GF-D8 (cell line): ENCODE results near the gene CEMIP2.
A peak's percentile ranks its signal among the peaks of the same experiment; 100 is the strongest.
"Not testable (repeated sequence)": the region's sequence is repeated elsewhere in the genome, so short reads cannot be mapped to it uniquely, and the experiment has no call there.

Source experiments
- DNase-seq: peaks from one replicate; lab custom pipeline; 2025; lab: John Stamatoyannopoulos, UW

Gene CEMIP2

GRCh38 chr9:71768388-71769174 is at the start of gene CEMIP2:
TSS of gene CEMIP2 (minus strand) at chr9:71768513. CDS start at chr9:71750373, 18,140 bp downstream.
- no peak for DNase-seq

GRCh38 chr9:71816916-71817451 is 48.7 kb upstream of the CEMIP2 start:
- DNase-seq = no peak

- no peak for DNase-seq
Observed at GRCh38 chr9:71814815-71815214, 46.5 kb upstream of the CEMIP2 start.

DNA sequence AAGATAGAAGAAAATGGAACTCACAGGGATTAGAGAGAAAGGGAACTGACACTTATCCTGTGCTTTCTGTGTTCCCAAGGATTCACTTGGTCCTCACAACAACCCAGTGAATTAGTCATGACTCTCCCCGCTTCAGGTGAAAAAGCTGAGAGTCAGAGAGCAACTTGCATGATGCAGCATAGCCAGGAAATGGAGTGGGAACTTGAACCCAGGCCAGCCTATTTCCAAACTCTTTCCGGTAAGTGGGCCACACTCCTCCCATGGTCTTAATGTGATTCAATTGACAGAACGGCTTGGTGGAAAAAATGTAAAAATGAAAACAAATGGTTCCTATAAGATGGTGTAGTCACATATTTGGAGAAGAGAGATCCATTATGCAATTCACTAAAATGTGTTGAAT is 45.9 kb upstream of the CEMIP2 start:
- DNase-seq = no peak

- DNase-seq = no peak
Observed at GRCh38 chr9:71812385-71812784, 44.1 kb upstream of the CEMIP2 start.

- no peak for DNase-seq
Observed at GRCh38 chr9:71808068-71808467, 39.8 kb upstream of the CEMIP2 start.

DNA sequence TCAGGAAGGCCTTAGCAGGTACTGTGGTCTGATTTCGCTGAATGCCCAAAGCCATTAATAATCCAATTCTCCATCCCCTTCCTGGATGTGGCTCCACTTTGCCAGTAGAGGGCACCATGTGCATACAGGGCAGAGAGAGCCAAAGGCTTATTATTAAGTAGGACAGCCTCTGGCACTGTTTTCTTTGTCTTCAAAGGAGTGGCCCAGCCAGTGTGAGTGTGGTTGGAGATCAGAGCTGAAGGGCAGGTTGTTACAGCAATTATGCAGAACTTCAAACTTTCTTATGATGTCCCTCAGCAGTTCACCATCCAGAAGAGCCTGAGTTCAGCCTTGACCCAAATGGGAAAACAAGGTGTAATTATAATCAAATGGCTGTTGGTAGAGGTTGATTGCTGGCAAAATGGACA is 38.6 kb upstream of the CEMIP2 start:
- peak; percentile 22 for DNase-seq

- not testable (repeated sequence) for DNase-seq
Observed at GRCh38 chr9:71805096-71805495, 36.8 kb upstream of the CEMIP2 start.

DNA sequence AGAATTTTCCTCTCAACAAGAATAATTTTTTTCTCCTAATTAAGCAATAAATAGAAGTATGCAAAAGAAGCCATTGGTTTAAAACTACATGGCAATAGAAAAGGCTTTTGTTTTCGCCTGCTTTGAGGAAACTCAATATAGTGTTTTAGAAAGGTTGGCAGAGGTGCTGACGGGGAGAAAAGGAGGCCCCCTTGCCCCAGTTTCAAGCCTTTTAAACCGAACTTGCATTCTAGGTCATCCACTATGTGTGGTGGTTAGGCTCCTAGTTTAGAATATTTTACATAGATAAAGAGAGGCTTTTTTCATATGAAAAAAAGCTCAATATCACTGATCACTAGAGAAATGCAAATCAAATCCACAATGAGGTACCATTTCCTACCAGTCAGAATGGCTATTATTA is 33.5 kb upstream of the CEMIP2 start:
- no peak for DNase-seq

DNA sequence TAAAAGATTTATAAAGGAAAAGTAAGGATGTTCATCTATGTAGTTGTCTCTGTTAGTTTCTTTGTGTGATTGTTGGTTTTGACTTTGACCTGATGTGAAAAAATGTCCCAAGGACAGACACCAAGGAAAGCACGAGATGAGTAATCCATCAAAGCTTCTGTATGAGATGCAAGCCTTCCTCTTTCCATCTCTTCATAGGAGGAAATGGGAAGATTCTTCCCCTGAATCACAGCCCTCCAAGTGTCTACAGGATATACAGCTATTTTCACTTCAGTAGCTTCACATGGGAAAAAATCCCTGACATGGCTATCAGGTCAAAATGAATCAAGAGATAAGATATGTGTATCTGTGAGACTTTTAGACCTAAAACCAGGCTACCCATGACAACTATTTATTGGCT is 29.0 kb upstream of the CEMIP2 start:
- no peak for DNase-seq

GRCh38 chr9:71796100-71796767 is 27.9 kb upstream of the CEMIP2 start:
- no peak for DNase-seq

GRCh38 chr9:71795097-71795813 is 26.9 kb upstream of the CEMIP2 start:
- no peak for DNase-seq

- no peak for DNase-seq
Observed at GRCh38 chr9:71793386-71794105, 25.2 kb upstream of the CEMIP2 start.

DNA sequence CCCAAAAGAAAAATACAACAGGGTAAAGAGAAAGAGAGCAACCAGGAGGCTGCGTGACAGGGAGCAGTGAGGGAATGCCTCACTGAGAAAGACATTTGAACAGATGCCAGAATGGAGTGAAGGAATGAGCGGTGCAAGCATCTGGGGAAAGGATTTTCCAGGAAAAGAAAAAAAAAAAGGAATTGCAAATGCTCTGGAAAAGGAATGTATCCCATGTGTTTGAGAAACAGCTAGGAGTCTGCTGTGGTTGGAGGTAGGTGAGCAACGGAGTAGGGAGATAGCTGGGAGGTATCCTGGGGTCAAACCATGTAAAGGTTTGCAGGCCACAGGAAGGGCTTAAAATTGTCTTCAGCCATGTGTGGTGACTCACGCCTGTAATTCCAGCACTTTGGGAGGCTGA is 23.6 kb upstream of the CEMIP2 start:
- no peak for DNase-seq

GRCh38 chr9:71790296-71790695 is 22.0 kb upstream of the CEMIP2 start:
- no peak for DNase-seq

DNA sequence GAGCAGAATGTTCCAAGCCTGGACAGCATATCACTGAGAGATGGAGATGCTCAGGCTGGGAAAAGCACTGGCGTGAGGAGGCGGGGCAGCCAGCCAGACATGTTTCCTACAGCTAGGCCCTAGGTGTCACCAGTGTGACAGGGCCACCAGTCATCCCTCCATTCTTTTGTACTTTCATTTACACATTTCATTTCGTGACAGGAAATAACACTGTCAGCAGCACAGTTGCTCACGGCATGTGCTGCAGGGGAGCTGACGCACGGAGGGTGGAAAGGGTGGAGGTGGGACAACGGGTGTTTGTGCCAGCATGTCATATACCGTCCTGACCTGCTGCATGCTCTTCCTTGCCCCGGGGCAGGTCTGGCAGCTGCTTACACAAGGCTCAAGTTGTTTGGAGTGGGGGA is 14.8 kb upstream of the CEMIP2 start:
- DNase-seq = no peak

DNA sequence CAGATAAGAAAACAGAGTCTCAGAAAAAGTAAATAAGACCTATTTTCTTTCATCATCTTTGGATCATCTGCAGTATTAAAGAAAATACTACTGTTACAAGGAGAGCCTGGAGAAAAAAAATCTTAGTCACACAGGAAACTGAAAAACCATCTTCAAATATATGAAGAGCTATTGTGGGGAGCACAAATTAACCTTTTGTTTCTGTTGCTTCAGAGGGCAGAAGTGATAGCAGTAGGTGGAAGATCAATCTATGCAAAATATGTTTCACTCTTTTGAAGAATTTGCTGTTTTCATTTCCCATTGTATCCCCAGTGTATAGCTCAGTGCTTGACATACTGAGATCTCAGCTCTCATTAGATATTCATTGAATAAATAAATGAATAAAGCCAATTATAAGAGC is 13.1 kb upstream of the CEMIP2 start:
- DNase-seq = no peak

- DNase-seq = no peak
Observed at GRCh38 chr9:71780953-71781352, 12.6 kb upstream of the CEMIP2 start.

- no peak for DNase-seq
Observed at GRCh38 chr9:71778085-71778484, 9.8 kb upstream of the CEMIP2 start.

- DNase-seq = no peak
Observed at GRCh38 chr9:71774920-71775319, 6.6 kb upstream of the CEMIP2 start.

DNA sequence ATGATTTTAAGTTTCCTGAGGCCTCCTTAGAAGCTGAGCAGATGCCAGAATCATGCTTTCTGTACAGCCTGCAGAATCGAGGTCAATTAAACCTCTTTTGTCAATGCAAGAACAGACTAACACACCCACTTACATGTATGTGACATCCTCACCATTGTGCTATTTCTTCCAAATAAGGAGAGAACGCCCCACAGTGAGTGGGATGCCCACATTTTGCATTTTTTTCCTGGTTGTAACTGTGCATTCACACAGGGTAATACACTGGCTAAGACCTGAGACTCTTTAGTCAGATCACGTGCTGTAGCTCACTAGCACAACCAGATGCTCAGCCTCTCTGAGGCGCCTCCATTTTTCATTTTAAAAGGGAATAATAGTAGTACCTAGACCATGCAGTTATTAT is 4.4 kb upstream of the CEMIP2 start:
- no peak for DNase-seq

DNA sequence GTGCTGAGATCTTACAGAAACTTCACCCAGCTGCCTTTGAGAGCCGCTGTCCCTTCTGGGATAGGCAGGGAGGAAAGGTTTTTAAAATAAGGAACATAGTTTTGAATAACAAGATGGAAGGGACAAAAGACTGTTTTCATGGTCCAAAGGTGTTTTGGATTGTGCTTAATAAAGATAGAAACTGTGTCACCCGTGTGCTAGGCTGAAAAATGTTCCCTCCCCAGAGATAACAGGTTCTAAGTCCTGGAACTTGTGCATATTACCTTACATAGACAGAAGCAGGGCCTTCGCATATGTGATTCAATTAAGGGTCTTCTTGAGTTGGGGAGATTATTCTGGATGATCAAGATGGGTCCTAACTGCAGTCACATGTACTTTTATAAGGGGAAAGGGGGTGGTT is 1.9 kb upstream of the CEMIP2 start:
- DNase-seq = no peak
